ENCODE data around the gene LUC7L.

The LUC7L gene

GRCh38 chr16:140175-140857 is 88.9 kb downstream of the LUC7L start:
- no peak for DNase-seq (ENCODE audit: low spot score)

All from COLO829 (cell line).